Adrenal gland (tissue), 5 donors: ENCODE data around the gene NOS3.

Experiments
- CTCF ChIP-seq, 6 experiments: fragments of 450-650 bp in 4 of 6; fragments of 200-600 bp in 2 of 6; sonication (generic) in 1 of 6; IDR thresholded peaks; 1 replicate in 5 of 6; 2 replicates in 1 of 6; pipeline versions ENCODE4 v1.5.1 to v1.8.0; 2016 to 2021; ENCODE audit warnings: antibody characterized with exemption in 6 of 6, mild to moderate bottlenecking in 2 of 6, moderate library complexity in 1 of 6
- POLR2A ChIP-seq, 2 donors: fragments of 450-650 bp; IDR thresholded peaks; one replicate each; pipeline ENCODE4 v1.6.1; 2017; ENCODE audit warnings: antibody characterized with exemption in 2 of 2, mild to moderate bottlenecking in 2 of 2, moderate library complexity in 1 of 2
- donor health status: DM: no; HTN: no; CAD: no.

GRCh38 chr7:151011097-151011409 is 20.2 kb downstream of the NOS3 start:
- TF ChIP-seq CTCF (IDR thresholded peaks at IDR 0.05) (no peak), POLR2A (IDR thresholded peaks at IDR 0.05) (no peak)
